Lower leg skin (tissue), 4 donors: ENCODE data around the gene GHRHR. TPM values are rescaled to one million over a fixed set of nuclear protein-coding genes. Genes with fewer than 3 reads are reported as not detected.

Experiments
- DNase-seq, 2 donors: peaks; one replicate each; pipeline ENCODE4 v3.0.0-alpha.2; 2019; ENCODE audit warnings: low spot score in 2 of 2
- H3K4me3 ChIP-seq: fragments of 200-600 bp; sonication (generic); 2 replicates; pipeline ENCODE4 v1.5.1; 2017; ENCODE audit warnings: mild to moderate bottlenecking, low read depth; ENCODE audit not compliant: poor library complexity, severe bottlenecking
- POLR2A ChIP-seq, 2 donors: fragments of 450-650 bp; IDR thresholded peaks; one replicate each; pipeline ENCODE4 v1.6.1; 2016 to 2017; ENCODE audit warnings: antibody characterized with exemption in 2 of 2, mild to moderate bottlenecking in 1 of 2, moderate library complexity in 1 of 2
- WGBS, 2 donors: methylation state at CpG; one replicate each; pipeline ENCODE4 v1.1.5; 2018; 5-methylcytosine and 5-hydroxymethylcytosine counted together
- intact Hi-C: fragments of 100-400 bp; cut with DNase I; formaldehyde crosslinking; loops from one replicate; pipeline ENCODE4 v1.15.0; 2023; ENCODE audit warnings: low total_unique reads
- total RNA-seq, 4 donors: library from RNA; depleted of rRNA; stranded (reverse); fragments of >200 nt; gene quantifications; one replicate each; pipeline ENCODE4 v1.1.0, GENCODE V29; 2016
- TF ChIP-seq, protein P1 (sequence below), 3 donors: fragments of 450-650 bp; IDR thresholded peaks; one replicate each; pipeline ENCODE4 v1.5.1; 2016; ENCODE audit warnings: antibody characterized with exemption in 3 of 3, mild to moderate bottlenecking in 3 of 3, moderate library complexity in 2 of 3

GHRHR gene
- total RNA-seq, 4 donors from 2014 or later = not detected

DNA sequence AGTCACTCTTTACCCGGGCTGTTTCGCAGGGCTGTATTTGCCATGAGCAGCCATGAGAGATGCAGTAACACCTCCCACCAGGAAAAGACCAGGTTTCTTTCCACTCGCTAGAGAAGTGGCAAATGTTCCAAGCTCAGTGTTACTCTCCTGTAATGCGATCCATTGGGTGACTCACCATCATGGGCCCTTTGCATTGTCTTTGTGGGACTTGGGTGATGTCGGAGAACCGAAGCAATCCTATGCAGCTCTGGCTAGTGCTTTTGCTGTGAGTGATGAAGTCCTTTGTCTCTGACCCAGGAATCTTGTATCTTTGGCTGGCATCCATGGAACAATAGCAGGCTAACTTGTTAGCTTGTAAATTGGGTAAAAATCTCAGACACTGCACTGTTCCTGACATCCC, 40.0 kb downstream of the GHRHR start:
- no peak overlapping the region for H3K4me3 ChIP-seq
- WGBS, 2 donors = 93 to 98% methylated on average over 6 of the region's 6 CpGs
- intact Hi-C loops = no loop called here
- DNase-seq = no peak
- TF ChIP-seq, protein P1, sequence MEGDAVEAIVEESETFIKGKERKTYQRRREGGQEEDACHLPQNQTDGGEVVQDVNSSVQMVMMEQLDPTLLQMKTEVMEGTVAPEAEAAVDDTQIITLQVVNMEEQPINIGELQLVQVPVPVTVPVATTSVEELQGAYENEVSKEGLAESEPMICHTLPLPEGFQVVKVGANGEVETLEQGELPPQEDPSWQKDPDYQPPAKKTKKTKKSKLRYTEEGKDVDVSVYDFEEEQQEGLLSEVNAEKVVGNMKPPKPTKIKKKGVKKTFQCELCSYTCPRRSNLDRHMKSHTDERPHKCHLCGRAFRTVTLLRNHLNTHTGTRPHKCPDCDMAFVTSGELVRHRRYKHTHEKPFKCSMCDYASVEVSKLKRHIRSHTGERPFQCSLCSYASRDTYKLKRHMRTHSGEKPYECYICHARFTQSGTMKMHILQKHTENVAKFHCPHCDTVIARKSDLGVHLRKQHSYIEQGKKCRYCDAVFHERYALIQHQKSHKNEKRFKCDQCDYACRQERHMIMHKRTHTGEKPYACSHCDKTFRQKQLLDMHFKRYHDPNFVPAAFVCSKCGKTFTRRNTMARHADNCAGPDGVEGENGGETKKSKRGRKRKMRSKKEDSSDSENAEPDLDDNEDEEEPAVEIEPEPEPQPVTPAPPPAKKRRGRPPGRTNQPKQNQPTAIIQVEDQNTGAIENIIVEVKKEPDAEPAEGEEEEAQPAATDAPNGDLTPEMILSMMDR (IDR thresholded peaks at IDR 0.05) = no peak
- no peak for TF ChIP-seq POLR2A (IDR thresholded peaks at IDR 0.05)

DNA sequence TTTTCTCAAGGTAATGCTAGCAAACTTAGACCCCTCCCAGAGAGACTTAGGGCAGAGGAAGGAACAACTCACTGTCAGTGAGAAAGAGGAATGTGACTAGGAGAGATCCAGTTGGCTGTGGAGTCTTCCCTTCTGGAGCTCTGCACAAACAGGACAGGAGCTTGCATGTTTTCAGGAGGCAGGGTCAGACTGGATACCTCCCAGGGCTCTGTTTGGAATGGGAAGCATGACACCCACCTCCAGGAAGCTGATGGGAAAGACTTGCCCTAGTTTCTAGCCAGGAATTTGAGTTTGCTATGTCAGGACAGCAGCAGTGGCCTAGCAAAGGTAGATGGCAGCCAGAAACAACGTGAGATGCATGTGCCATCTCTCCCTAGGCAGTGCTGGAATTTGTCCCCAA, 40.6 kb downstream of the GHRHR start:
- no peak overlapping the region for H3K4me3 ChIP-seq
- TF ChIP-seq, protein P1 (IDR thresholded peaks at IDR 0.05) = no peak
- no peak for TF ChIP-seq POLR2A (IDR thresholded peaks at IDR 0.05)
- intact Hi-C loops = no loop called here
- DNase-seq = no peak
- 48 to 58% methylated on average over 1 of the region's 1 CpG for WGBS, 2 donors

DNA sequence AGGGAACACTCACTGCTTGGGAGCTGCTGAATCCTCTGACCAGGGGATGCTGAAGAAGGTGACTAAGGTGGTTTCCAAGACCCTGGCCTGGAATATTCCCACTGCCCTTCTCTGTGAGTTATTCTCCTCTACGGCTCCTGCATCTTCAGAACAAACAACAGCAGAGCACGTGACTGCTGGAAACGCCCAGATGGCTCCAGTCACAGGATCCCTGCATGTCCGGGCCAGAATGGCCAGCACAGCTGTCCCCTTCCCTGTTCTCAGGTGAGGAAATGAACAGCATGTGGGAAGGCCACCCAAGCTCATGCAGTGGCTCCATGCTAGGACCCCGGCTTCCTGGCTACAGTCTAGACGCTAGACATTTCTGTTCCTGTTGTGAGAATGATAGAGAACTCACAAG, 43.1 kb downstream of the GHRHR start:
- 76 to 83% methylated on average over 6 of the region's 6 CpGs for WGBS, 2 donors
- no peak for TF ChIP-seq POLR2A (IDR thresholded peaks at IDR 0.05)
- TF ChIP-seq, protein P1 (IDR thresholded peaks at IDR 0.05) = no peak
- H3K4me3 ChIP-seq = no peak overlapping the region
- intact Hi-C loops = no loop called here
- DNase-seq = no peak

DNA sequence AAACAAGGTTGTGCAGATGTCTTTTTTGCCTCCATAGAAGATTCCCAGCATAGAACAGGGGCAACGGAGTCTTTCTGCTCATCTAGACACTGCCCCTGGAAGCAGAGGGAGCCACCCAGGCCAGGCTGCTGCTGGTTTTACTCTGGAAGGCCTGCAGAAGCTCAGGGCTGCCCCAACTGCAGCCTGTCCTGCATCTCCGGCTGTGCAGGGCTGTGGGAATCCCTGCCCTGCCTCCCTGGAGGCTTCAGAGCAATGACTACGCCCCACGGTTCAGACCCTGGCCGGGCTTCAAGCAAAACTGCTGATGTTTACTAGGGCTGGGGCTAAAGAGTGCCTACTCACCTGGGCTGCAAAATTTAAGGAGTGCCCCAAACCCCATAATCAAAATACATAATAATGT, 43.9 kb downstream of the GHRHR start:
- H3K4me3 ChIP-seq = no peak overlapping the region
- intact Hi-C loops = no loop called here
- 50 to 66% methylated on average over 5 of the region's 5 CpGs for WGBS, 2 donors
- DNase-seq = no peak
- no peak for TF ChIP-seq POLR2A (IDR thresholded peaks at IDR 0.05)
- TF ChIP-seq, protein P1 (IDR thresholded peaks at IDR 0.05) = no peak

DNA sequence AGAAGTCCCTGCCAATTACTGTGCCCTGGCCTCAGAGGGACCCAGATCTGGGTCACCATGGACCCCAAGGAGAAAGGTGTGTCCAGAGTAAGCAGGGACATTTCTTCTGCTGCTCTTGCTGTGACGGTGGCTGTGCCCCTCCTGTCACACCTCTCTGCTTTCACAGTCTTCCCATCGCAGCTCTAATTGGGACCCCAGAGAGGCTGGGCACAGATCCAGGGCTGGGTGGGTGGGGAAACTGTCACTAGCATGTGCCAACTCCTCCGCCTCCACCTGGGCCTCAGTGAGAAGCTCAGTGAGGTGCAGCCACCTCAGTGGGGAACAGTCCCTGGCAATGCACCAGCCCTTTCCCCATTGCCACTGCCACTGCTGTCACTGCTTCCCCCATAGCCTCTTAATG, 51.1 kb downstream of the GHRHR start:
- no peak for TF ChIP-seq POLR2A (IDR thresholded peaks at IDR 0.05)
- H3K4me3 ChIP-seq = no peak overlapping the region
- WGBS, 2 donors = 79 to 83% methylated on average over 3 of the region's 3 CpGs
- intact Hi-C loops = no loop called here
- no peak for DNase-seq

DNA sequence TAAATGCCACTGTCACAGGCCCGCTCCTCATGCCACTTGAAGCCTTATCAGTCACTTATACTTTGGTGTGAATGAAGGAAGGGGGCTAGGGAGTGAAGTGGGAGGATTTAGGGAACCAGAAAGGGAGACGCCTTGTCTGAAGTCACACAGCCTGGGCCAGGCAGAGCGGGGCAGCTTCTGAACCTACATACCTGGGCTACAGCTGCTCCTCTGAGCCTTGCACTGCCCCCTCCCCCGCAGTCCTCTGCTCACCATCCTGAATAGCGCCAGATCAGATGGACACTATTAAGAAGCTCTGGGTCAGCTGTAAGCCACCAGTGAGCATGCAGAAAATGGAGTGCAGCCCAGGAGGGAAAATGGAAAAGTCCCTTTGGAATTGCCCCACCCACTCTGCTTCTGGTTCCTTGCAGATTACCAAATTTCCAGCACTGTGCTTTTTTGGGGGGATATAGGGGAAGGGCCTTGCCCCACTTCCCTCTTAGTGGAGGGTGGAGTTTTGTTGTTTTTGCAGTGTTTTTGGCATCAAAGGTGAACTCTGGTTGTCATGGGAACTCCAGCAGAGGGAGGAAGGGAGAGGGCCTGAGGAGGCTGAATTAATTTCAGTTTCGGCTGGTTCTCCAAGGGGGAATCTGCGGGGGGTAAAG, 53.4 kb downstream of the GHRHR start:
- intact Hi-C loops = no loop called here
- DNase-seq = no peak
- no peak overlapping the region for H3K4me3 ChIP-seq
- WGBS, 2 donors = 66 to 81% methylated on average over 7 of the region's 7 CpGs
- TF ChIP-seq, protein P1 (IDR thresholded peaks at IDR 0.05) = no peak
- no peak for TF ChIP-seq POLR2A (IDR thresholded peaks at IDR 0.05)
